ENCODE results near the gene EMILIN2. TPM values are rescaled to one million over a fixed set of nuclear protein-coding genes. Genes with fewer than 3 reads are reported as not detected.
A peak's percentile ranks its signal among the peaks of the same experiment; 100 is the strongest.

Gene EMILIN2
- total RNA-seq, 1 experiment from 2014 or later: 0.07 TPM

GRCh38 chr18:2927745-2928144 lies 80.9 kb downstream of the EMILIN2 start:
- CTCF ChIA-PET: no interaction called here
- intact Hi-C loops (cut with micrococcal nuclease; ENCODE audit: unreplicated experiment): no loop called here
- no TSS peak for BruUV-seq (replicated peaks)

GRCh38 chr18:2932247-2933181 lies 85.7 kb downstream of the EMILIN2 start:
- Histone ChIP-seq H3K27me3 (ENCODE audit: insufficient read depth, low read depth) (no peaks in the 10 kb centered on the region), H3K36me3 (ENCODE audit: low read depth) (peaks cover under 1% of the 10 kb centered on the region), H3K4me2 (no peak overlapping the region), H3F3A (ENCODE audit: insufficient read depth, low read depth) (no peaks in the 10 kb centered on the region), H3K27ac (no peak overlapping the region), H3K9me2 (ENCODE audit: insufficient read depth) (no peaks in the 10 kb centered on the region), H3K4me3 (no peak overlapping the region), H2AFZ (no peak overlapping the region), H3K4me1 (replicated peaks; ENCODE audit: insufficient read depth) (no peaks in the 10 kb centered on the region), H3K9me3 (ENCODE audit: insufficient read depth, low read depth) (no peaks in the 10 kb centered on the region), H3K79me2 (ENCODE audit: low read depth) (no peaks in the 10 kb centered on the region), H4K20me1 (ENCODE audit: insufficient read depth) (no peaks in the 10 kb centered on the region)
- DNase-seq: peak; percentile 32 to 52
- BruUV-seq (replicated peaks): no TSS peak
- POLR2A ChIA-PET (ENCODE audit: unreplicated experiment): no interaction called here
- CTCF ChIA-PET: interaction anchor here (0.8 to 1.5 kb wide), 2 partner anchors 219 to 314 kb away, joined by 4 to 6 read pairs; no protein-coding TSS in a partner anchor
- intact Hi-C loops (cut with micrococcal nuclease; ENCODE audit: unreplicated experiment): loop anchor here (1.0 to 10.0 kb wide), 7 partner anchors 131 to 1066 kb away; no protein-coding TSS in a partner anchor
- TF ChIP-seq CTCF (conservative IDR thresholded peaks at IDR 0.05): peak; percentile 89
- TF ChIP-seq EZH2 (IDR thresholded peaks at IDR 0.05; ENCODE audit: low read depth): no peak

More at GRCh38 chr18:2927745-2928144, 80.9 kb downstream of the EMILIN2 start:
- Histone ChIP-seq H3K36me3 (ENCODE audit: low read depth) (no peaks in the 10 kb centered on the region; the same call in 1 of the 2 replicates), H3K79me2 (ENCODE audit: low read depth) (no peaks in the 10 kb centered on the region), H3K4me2 (no peak overlapping the region), H4K20me1 (ENCODE audit: insufficient read depth) (no peaks in the 10 kb centered on the region), H3K27me3 (ENCODE audit: insufficient read depth, low read depth) (no peaks in the 10 kb centered on the region), H3K4me1 (replicated peaks; ENCODE audit: insufficient read depth) (no peaks in the 10 kb centered on the region), H3F3A (ENCODE audit: insufficient read depth, low read depth) (no peaks in the 10 kb centered on the region), H3K4me3 (no peak overlapping the region), H3K27ac (no peak overlapping the region), H2AFZ (no peak overlapping the region), H3K9me2 (ENCODE audit: insufficient read depth) (no peaks in the 10 kb centered on the region), H3K9me3 (ENCODE audit: insufficient read depth, low read depth) (no peaks in the 10 kb centered on the region)
- no peak for DNase-seq
- POLR2A ChIA-PET (ENCODE audit: unreplicated experiment): no interaction called here
- TF ChIP-seq CTCF (conservative IDR thresholded peaks at IDR 0.05): no peak

- BruUV-seq (replicated peaks): no TSS peak
- intact Hi-C loops (cut with micrococcal nuclease; ENCODE audit: unreplicated experiment): loop anchor here (10.0 kb wide), 2 partner anchors 511 to 941 kb away; no protein-coding TSS in a partner anchor
- ChIA-PET POLR2A (ENCODE audit: unreplicated experiment) (interaction anchor here (0.7 to 0.8 kb wide), 2 partner anchors 122 to 312 kb away, joined by 7 to 9 read pairs; no protein-coding TSS in a partner anchor), CTCF (interaction anchor here (0.6 to 1.5 kb wide), 3 partner anchors 143 to 512 kb away, joined by 3 to 6 read pairs (median 5); no protein-coding TSS in a partner anchor)
- H4K20me1 ChIP-seq (ENCODE audit: insufficient read depth): no peaks in the 10 kb centered on the region
- no peak overlapping the region for H3K4me3 ChIP-seq
- H3F3A ChIP-seq (ENCODE audit: insufficient read depth, low read depth): no peaks in the 10 kb centered on the region
- no peak for TF ChIP-seq CTCF (conservative IDR thresholded peaks at IDR 0.05)
- TF ChIP-seq EZH2 (IDR thresholded peaks at IDR 0.05; ENCODE audit: low read depth): no peak
- H3K4me2 ChIP-seq: no peak overlapping the region
- peaks cover 4% of the 10 kb centered on the region for H3K36me3 ChIP-seq (ENCODE audit: low read depth)
- H3K79me2 ChIP-seq (ENCODE audit: low read depth): no peaks in the 10 kb centered on the region
- H3K27ac ChIP-seq: no peak overlapping the region
- H3K27me3 ChIP-seq (ENCODE audit: insufficient read depth, low read depth): no peaks in the 10 kb centered on the region
- no peaks in the 10 kb centered on the region for H3K9me2 ChIP-seq (ENCODE audit: insufficient read depth)
- no peak overlapping the region for H2AFZ ChIP-seq
- H3K9me3 ChIP-seq (ENCODE audit: insufficient read depth, low read depth): no peaks in the 10 kb centered on the region
- H3K4me1 ChIP-seq (replicated peaks; ENCODE audit: insufficient read depth): no peaks in the 10 kb centered on the region
- no peak for DNase-seq
These were observed 87.2 kb downstream of the EMILIN2 start for GRCh38 chr18:2933995-2934394.

All from PC-9 (cell line).